Skeletal muscle satellite cell (primary cell): ENCODE measurements around the gene TMSB15A. TPM values are rescaled to one million over a fixed set of nuclear protein-coding genes. Genes with fewer than 3 reads are reported as not detected.
"Not testable (repeated sequence)": the region's sequence is repeated elsewhere in the genome, so short reads cannot be mapped to it uniquely, and the experiment has no call there.

Experiments
- H3K27me3 ChIP-seq: 2 replicates; pipeline ENCODE4 v1.7.0; 2013; ENCODE audit warnings: low read length; ENCODE audit not compliant: control insufficient read depth, insufficient read depth
- H3K36me3 ChIP-seq: 2 replicates; pipeline ENCODE4 v1.7.0; 2013; ENCODE audit warnings: mild to moderate bottlenecking, control low read depth, low read length; ENCODE audit not compliant: insufficient read depth
- H3K4me1 ChIP-seq: 2 replicates; pipeline ENCODE4 v1.7.0; 2013; ENCODE audit warnings: low read length; ENCODE audit not compliant: control insufficient read depth, insufficient read depth
- H3K4me2 ChIP-seq: 2 replicates; pipeline ENCODE4 v1.7.0; 2013; ENCODE audit warnings: mild to moderate bottlenecking, low read length
- H3K4me3 ChIP-seq: 2 replicates; pipeline ENCODE4 v1.7.0; 2013; ENCODE audit warnings: low read length
- H3K9ac ChIP-seq: 2 replicates; pipeline ENCODE4 v1.7.0; 2013; ENCODE audit warnings: mild to moderate bottlenecking, low read depth, low read length, moderate library complexity
- H3K9me3 ChIP-seq: replicated peaks from 2 replicates; pipeline ENCODE4 v1.7.0; 2013; ENCODE audit warnings: mild to moderate bottlenecking, control low read depth, low read length
- total RNA-seq: library from RNA; depleted of rRNA; stranded (reverse); fragments of >200 nt; gene quantifications from 2 replicates; pipeline ENCODE4 v1.2.3, GENCODE V29; 2012; rRNA removed

TMSB15A gene
- 0.25 TPM in 1 of 2 replicates, not detected in the other for total RNA-seq

- Histone ChIP-seq H3K4me2 (peak within 1 kb of the TSS; percentile 98), H3K4me3 (peak within 1 kb of the TSS; percentile 82), H3K36me3 (no peaks in the 10 kb centered on the region), H3K4me1 (no peaks in the 10 kb centered on the region), H3K9me3 (no peaks in the 10 kb centered on the region), H3K27me3 (peaks cover 22% of the 10 kb centered on the region), H3K9ac (peak within 1 kb of the TSS; percentile 47)
Measured at GRCh38 chrX:102515975-102516941, at the start of gene TMSB15A. Gene TMSB15A (minus strand): TSS chrX:102516739.

- H3K36me3 ChIP-seq, result no peaks in the 10 kb centered on the region
- no peak overlapping the region for H3K4me3 ChIP-seq
- no peaks in the 10 kb centered on the region for H3K4me1 ChIP-seq
- H3K27me3 ChIP-seq, result peaks cover 21% of the 10 kb centered on the region
- no peaks in the 10 kb centered on the region for H3K9me3 ChIP-seq
- H3K4me2 ChIP-seq, result no peak overlapping the region
- H3K9ac ChIP-seq, result no peak overlapping the region
Measured at GRCh38 chrX:102560423-102561068, 44.0 kb upstream of the TMSB15A start.

- H3K4me3 ChIP-seq, result no peak overlapping the region
- no peaks in the 10 kb centered on the region for H3K36me3 ChIP-seq
- no peak overlapping the region for H3K9ac ChIP-seq
Measured at GRCh38 chrX:102558607-102559006, 42.1 kb upstream of the TMSB15A start.

GRCh38 chrX:102548231-102548630 lies 31.7 kb upstream of the TMSB15A start:
- Histone ChIP-seq H3K9me3 (no peaks in the 10 kb centered on the region), H3K36me3 (no peaks in the 10 kb centered on the region), H3K4me3 (no peak overlapping the region)

More at GRCh38 chrX:102558607-102559006, 42.1 kb upstream of the TMSB15A start:
- peaks cover 24% of the 10 kb centered on the region for H3K27me3 ChIP-seq
- no peaks in the 10 kb centered on the region for H3K4me1 ChIP-seq
- no peak overlapping the region for H3K4me2 ChIP-seq
- no peaks in the 10 kb centered on the region for H3K9me3 ChIP-seq

GRCh38 chrX:102546828-102547493 lies 30.4 kb upstream of the TMSB15A start:
- no peak overlapping the region for H3K9ac ChIP-seq
- no peaks in the 10 kb centered on the region for H3K4me1 ChIP-seq

More at GRCh38 chrX:102548231-102548630, 31.7 kb upstream of the TMSB15A start:
- H3K9ac ChIP-seq, result no peak overlapping the region
- H3K4me1 ChIP-seq, result no peaks in the 10 kb centered on the region
- H3K4me2 ChIP-seq, result no peak overlapping the region
- H3K27me3 ChIP-seq, result peaks cover 27% of the 10 kb centered on the region

GRCh38 chrX:102546175-102546574 lies 29.6 kb upstream of the TMSB15A start:
- not testable (repeated sequence) for H3K9me3 ChIP-seq, H3K9ac ChIP-seq, H3K4me3 ChIP-seq, H3K4me1 ChIP-seq, H3K36me3 ChIP-seq, H3K4me2 ChIP-seq
- peaks cover 34% of the 10 kb centered on the region for H3K27me3 ChIP-seq

More at GRCh38 chrX:102546828-102547493, 30.4 kb upstream of the TMSB15A start:
- Histone ChIP-seq H3K4me3 (peak overlapping the region; percentile 67), H3K27me3 (peaks cover 30% of the 10 kb centered on the region), H3K9me3 (no peaks in the 10 kb centered on the region), H3K36me3 (no peaks in the 10 kb centered on the region), H3K4me2 (peak overlapping the region; percentile 58)

- no peaks in the 10 kb centered on the region for H3K4me1 ChIP-seq
- H3K36me3 ChIP-seq, result no peaks in the 10 kb centered on the region
- H3K27me3 ChIP-seq, result peaks cover 11% of the 10 kb centered on the region
- no peak overlapping the region for H3K4me3 ChIP-seq
- no peaks in the 10 kb centered on the region for H3K9me3 ChIP-seq
- no peak overlapping the region for H3K4me2 ChIP-seq
- H3K9ac ChIP-seq, result no peak overlapping the region
Measured at GRCh38 chrX:102535958-102536357, 19.4 kb upstream of the TMSB15A start.

GRCh38 chrX:102517326-102517725 lies 787 bp upstream of the TMSB15A start:
- H3K36me3 ChIP-seq, result no peaks in the 10 kb centered on the region
- peaks cover 18% of the 10 kb centered on the region for H3K27me3 ChIP-seq
- H3K9ac ChIP-seq, result no peak overlapping the region
- H3K4me2 ChIP-seq, result peak overlapping the region; percentile 52
- no peaks in the 10 kb centered on the region for H3K9me3 ChIP-seq
- H3K4me3 ChIP-seq, result no peak overlapping the region
- H3K4me1 ChIP-seq, result no peaks in the 10 kb centered on the region

GRCh38 chrX:102514536-102514935 lies 2.0 kb downstream of the TMSB15A start:
- H3K9ac ChIP-seq, result no peak overlapping the region
- no peaks in the 10 kb centered on the region for H3K9me3 ChIP-seq
- no peak overlapping the region for H3K4me3 ChIP-seq
- H3K36me3 ChIP-seq, result no peaks in the 10 kb centered on the region
- peaks cover 12% of the 10 kb centered on the region for H3K27me3 ChIP-seq
- no peaks in the 10 kb centered on the region for H3K4me1 ChIP-seq
- no peak overlapping the region for H3K4me2 ChIP-seq

- H3K9ac ChIP-seq, result no peak overlapping the region
- no peak overlapping the region for H3K4me3 ChIP-seq
- H3K36me3 ChIP-seq, result no peaks in the 10 kb centered on the region
- peaks cover 20% of the 10 kb centered on the region for H3K27me3 ChIP-seq
- H3K4me1 ChIP-seq, result no peaks in the 10 kb centered on the region
- H3K9me3 ChIP-seq, result no peaks in the 10 kb centered on the region
- H3K4me2 ChIP-seq, result no peak overlapping the region
Measured at GRCh38 chrX:102498732-102499131, 17.8 kb downstream of the TMSB15A start.

GRCh38 chrX:102491766-102492165 lies 24.8 kb downstream of the TMSB15A start:
- Histone ChIP-seq H3K4me2 (no peak overlapping the region), H3K27me3 (peaks cover 26% of the 10 kb centered on the region), H3K4me1 (no peaks in the 10 kb centered on the region), H3K4me3 (no peak overlapping the region), H3K36me3 (no peaks in the 10 kb centered on the region), H3K9me3 (no peaks in the 10 kb centered on the region), H3K9ac (no peak overlapping the region)
